A549 treated with DMSO at 1 μM for 4 hours (cell line): ENCODE results near the gene LRRC61. TPM values are rescaled to one million over a fixed set of nuclear protein-coding genes. Genes with fewer than 3 reads are reported as not detected.

Source experiments
- total RNA-seq: library from RNA; stranded (reverse); fragments of 200-300 nt; extraction: Qiagen RNA extraction; gene quantifications from 5 replicates; pipeline ENCODE4 v1.2.3, GENCODE V29; 2022; ENCODE audit warnings: low read depth

The LRRC61 gene
- 0.05 to 0.21 TPM (median 0.10 TPM) in 4 of 5 replicates, not detected in the other for total RNA-seq

DNA sequence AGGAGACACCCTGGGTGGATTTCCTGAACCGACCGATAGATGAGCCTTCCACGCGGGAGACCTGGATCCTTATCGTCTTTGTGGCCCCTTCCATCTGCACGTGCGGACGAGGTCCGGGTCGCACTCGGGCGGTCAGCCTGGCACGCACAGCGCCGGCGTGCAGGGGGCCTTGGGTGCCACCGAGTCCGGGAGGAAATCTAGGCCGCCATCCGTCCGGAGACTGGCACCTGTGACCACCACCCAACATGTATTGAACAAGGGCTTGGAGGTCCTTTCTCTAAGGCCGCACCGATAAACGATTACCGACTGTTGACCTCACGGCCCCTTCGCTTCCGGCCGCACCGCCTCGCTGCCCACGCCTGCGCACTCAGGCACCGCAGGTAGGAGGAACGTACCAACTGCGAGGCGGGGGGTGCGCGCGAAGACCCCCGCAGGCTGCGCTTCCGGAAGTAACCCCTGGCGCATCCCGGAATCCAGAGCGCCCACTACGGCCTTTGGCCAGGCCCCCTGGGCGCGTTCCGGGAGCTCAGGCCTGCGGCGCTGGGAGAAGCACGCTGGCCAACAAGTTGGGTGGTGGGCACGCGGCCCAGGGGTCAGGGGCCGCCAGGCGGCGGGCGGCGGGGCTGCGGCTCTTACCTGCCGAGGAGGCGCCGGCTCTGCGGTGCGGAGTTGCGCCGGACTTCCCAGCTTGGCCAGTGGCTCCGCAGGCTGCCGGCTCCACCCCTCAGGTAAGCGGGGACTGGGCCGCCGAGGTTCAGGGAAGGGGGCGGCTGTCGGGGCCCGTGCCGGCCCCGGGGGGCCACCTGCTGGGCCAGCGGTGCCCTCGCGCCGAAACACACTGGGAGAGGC is at the start of gene LRRC61, which contains the start of gene ACTR3C:
Gene LRRC61, plus strand, starts transcription at position 523 of the 849 bp plus-strand sequence. CDS start 13,507 bp downstream, outside the sequence.
Gene ACTR3C, minus strand, starts transcription at position 713 of the 849 bp plus-strand sequence. CDS start 28,249 bp downstream, outside the sequence.

DNA sequence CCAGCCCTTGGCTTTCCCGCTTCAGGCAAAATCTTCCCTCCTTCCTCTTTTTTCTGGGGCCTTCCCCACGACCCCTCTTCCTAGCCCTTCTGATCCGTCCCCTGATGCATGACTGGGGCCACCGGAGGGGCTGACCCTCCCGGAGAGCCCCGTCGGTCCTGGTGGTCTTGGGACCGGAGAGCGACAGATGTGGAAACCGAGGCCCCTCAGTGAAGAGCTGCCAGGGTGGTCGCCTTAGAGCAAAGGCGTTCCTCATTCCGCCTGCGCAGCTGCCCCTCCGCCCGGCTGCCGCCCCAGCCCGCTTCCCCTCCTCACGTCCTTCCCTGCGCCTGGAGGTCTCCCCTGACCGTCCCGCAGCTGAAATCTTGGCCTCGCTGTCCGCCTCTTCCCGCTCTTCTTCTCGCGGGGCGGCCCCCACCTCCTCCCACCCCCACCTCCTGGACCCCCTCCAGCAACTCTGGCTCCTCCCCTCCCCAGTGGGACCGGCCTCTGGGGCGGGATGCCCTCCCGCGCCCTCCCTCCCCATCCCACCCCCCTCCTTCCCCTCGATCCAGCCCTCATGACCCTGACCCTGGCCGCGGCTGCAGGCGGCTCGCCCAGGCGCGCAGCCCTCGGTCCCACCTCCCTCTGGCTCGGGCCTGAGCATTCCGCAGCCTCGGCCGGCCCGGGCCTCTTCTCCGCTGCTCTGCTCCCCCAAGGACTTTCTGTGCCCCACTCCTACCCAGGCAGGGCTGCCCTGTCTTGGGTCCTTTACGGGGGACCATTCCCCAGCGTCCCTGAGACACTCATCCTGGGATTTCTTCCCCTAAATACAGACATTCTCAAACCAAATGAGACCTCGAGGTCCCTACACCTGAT is 18.3 kb downstream of the LRRC61 start, which contains the start of gene RARRES2:
Gene RARRES2, minus strand, starts transcription at position 367 of the 858 bp plus-strand sequence. CDS start 1,020 bp downstream, outside the sequence.

DNA sequence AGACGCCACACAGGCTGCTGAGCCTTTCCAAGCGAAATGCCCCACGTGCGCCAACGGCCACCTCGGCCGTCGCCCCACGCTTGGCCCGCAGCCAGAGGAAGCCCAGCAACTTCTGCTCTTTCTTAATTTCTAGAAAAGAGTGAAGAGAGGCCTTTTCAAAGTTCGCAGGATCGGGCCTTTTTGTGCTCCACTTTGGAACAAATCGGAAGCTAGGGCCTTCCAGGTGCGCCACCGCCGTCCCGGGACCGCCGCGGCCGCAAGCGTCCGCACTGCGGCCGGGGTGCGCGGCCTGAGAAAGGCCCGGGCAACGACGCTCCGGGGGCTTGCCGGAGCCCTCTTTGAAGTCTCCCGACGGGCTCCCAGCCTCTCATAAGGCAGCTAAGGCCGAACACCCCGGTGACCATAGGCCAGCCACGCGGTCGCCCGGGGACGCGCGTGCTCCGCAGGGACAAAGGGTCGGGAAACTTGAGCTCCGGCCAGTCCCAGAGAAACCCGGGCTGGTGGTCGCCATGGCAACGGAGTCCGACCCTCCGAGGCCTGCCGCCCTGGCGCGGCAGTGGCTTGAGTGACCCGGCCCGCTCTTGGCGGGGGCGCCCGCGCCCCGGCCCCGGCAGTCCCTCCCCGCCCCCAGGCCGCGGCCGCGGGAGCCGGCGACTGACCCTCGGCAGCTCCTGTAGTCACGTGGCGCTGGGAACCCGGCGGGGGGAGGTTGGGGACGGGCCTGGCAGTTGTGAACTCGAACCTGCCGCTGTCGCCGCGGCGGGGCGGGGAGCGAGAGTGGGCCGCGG is 45.1 kb downstream of the LRRC61 start, which contains the start of gene REPIN1:
Gene REPIN1, plus strand, starts transcription at position 727 of the 788 bp plus-strand sequence. CDS start 890 bp downstream, outside the sequence.

DNA sequence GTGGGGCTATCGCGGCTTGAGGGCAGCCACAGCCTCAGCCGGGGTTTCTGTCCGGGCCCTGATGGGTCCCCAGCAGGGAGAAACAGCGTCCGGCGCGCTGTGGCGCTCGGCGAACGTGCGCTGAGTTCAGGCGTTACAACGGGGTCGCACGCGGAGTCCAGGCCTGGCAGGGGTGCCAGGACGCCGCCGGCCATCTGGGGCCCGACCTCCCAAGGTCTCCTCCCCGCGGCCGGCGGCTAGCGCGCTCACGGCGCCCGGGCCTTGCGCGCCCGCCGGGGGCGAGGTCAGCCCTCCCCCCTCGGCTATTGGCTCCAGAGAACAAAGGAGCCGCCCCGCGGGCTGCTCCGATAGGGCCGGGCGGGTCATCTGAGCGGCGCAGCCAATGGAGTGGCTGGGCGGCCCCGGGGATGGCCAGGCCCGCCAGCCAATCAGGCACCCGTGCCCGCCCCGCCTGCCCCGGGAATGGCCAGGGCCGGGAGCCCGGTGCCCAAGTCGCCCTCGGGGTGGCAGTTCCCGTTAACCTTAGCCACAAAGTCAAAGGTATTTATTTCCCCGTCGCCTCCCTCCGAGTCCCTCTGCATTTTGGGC is 55.8 kb downstream of the LRRC61 start, which contains the start of gene ZNF775:
Gene ZNF775, plus strand, starts transcription at position 478 of the 588 bp plus-strand sequence. CDS start 9,141 bp downstream, outside the sequence.

Other genes starting within 250 kb of the LRRC61 start
- gene ACTR3C, start 190 bp downstream of the LRRC61 start, total RNA-seq: not detected in 5 replicates
- not detected in 5 replicates for gene RARRES2, start 18.3 kb downstream of the LRRC61 start, total RNA-seq
- gene REPIN1, start 45.5 kb downstream of the LRRC61 start, total RNA-seq: 76.4 to 94.5 TPM (median 87.7 TPM) in 5 replicates
- gene ZNF775, start 56.0 kb downstream of the LRRC61 start, total RNA-seq: 4.1 to 7.5 TPM (median 5.7 TPM) in 5 replicates
- not detected in 5 replicates for gene GIMAP8, start 127.3 kb downstream of the LRRC61 start, total RNA-seq
- gene GIMAP7, start 191.5 kb downstream of the LRRC61 start, total RNA-seq: not detected in 5 replicates
- not detected in 5 replicates for gene GIMAP4, start 244.0 kb downstream of the LRRC61 start, total RNA-seq